SK-N-MC (cell line): ENCODE measurements around the gene ZC3H11A.

Experiments
- EZH2 ChIP-seq: fragments of 200-600 bp; sonication (generic); IDR thresholded peaks from one replicate; pipeline ENCODE4 v1.6.1; 2017; ENCODE audit warnings: antibody characterized with exemption
- FOXP2 ChIP-seq: optimal IDR thresholded peaks from 2 replicates; pipeline ENCODE3; 2011; ENCODE audit warnings: mild to moderate bottlenecking, moderate library complexity; ENCODE audit not compliant: insufficient read depth; ENCODE audit errors: extremely low read length, control extremely low read depth
- POLR2AphosphoS5 ChIP-seq: IDR thresholded peaks from 2 replicates; pipeline ENCODE4 v1.6.1; 2012; ENCODE audit warnings: mild to moderate bottlenecking, low read depth, low read length, borderline replicate concordance

DNA sequence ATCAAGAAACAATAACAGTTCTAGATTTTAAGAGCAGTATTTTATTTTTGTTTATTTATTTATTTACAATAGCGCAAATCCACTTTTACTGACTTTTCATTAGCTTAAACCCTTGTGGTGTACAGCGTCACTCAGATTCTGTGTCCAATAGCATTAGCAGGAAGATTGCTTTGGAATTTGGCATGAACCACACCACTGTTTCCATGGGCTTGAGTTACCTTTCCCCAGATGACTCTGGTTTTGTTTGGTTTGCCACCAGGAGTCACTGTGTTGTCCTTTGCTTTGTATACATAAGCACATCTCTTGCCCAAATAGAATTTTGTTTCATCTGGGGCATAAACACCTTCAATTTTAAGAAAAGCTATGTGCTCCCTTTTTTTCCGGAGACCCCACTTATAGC is 40.1 kb downstream of the ZC3H11A start:
- TF ChIP-seq EZH2 (no peak), POLR2AphosphoS5 (no peak), FOXP2 (no peak)
